ENCODE data around the gene FBXO31. TPM values are rescaled to one million over a fixed set of nuclear protein-coding genes. Genes with fewer than 3 reads are reported as not detected.
A peak's percentile ranks its signal among the peaks of the same experiment; 100 is the strongest.

Gene FBXO31
- total and polyA plus RNA-seq, 2 of the 13 experiments (the other 11 are each of a cell fraction or from before 2014, with no cell fraction given) = 92.4 to 101 TPM

- TF ChIP-seq ATF2 (CRISPR knock-in tag; IDR thresholded peaks at IDR 0.05) (peak; percentile 97), ZNF343 (CRISPR knock-in tag; IDR thresholded peaks at IDR 0.05) (peak; percentile 63), ZNF432 (CRISPR knock-in tag; IDR thresholded peaks at IDR 0.05; ENCODE audit: borderline replicate concordance) (no peak), ZNF687 (CRISPR knock-in tag; IDR thresholded peaks at IDR 0.05) (peak; percentile 91), MLLT10 (CRISPR knock-in tag; IDR thresholded peaks at IDR 0.05) (no peak), ZNF790 (CRISPR knock-in tag; IDR thresholded peaks at IDR 0.05; ENCODE audit: borderline replicate concordance) (peak; percentile 97; the same call in 1 of the 2 replicates), ZNF296 (CRISPR knock-in tag; conservative IDR thresholded peaks at IDR 0.05) (no peak), BRD4 (CRISPR knock-in tag; IDR thresholded peaks at IDR 0.05) (peak; percentile 29; the same call in 1 of the 2 replicates), ZNF574 (CRISPR knock-in tag; IDR thresholded peaks at IDR 0.05) (peak; percentile 91), PRMT3 (CRISPR knock-in tag; IDR thresholded peaks at IDR 0.05; ENCODE audit: borderline replicate concordance, low read depth) (peak; percentile 10; the same call in 1 of the 2 replicates), ZUFSP (CRISPR knock-in tag; IDR thresholded peaks at IDR 0.05; ENCODE audit: borderline replicate concordance) (no peak), CTCF (CRISPR knock-in tag; IDR thresholded peaks at IDR 0.05) (no peak), ZBTB1 (CRISPR knock-in tag; IDR thresholded peaks at IDR 0.05; ENCODE audit: borderline replicate concordance) (no peak), ZNF776 (CRISPR knock-in tag; IDR thresholded peaks at IDR 0.05) (peak; percentile 92; the same call in 1 of the 2 replicates)
Measured at GRCh38 chr16:87391950-87392820, 8.6 kb upstream of the FBXO31 start, which contains the start of gene MAP1LC3B (continued).

Data from HepG2 (cell line).